Endothelial cell of umbilical vein (primary cell): ENCODE data around the gene CEP128. TPM values are rescaled to one million over a fixed set of nuclear protein-coding genes. Genes with fewer than 3 reads are reported as not detected.

Experiments used
- BruUV-seq: library from RNA; stranded (reverse); fragments of 400-500 nt; replicated peaks from 2 replicates; lab custom pipeline; 2021; lab: Mats Ljungman, UMichigan
- CTCF ChIA-PET: fragments of 300-600, 350-600 bp; sonication (Branson Sonifier 250); formaldehyde crosslinking; loops from one replicate; lab custom pipeline; 2021; ENCODE audit warnings: antibody characterized with exemption, inconsistent platforms; lab: Charles Lee
- POLR2A ChIA-PET: fragments of 300-600, 350-600 bp; sonication (Branson Sonifier 250); formaldehyde crosslinking; loops from one replicate; lab custom pipeline; 2021; ENCODE audit warnings: antibody characterized with exemption, inconsistent platforms; lab: Charles Lee
- DNase-seq: peaks from one replicate; pipeline ENCODE4 v3.0.0-alpha.2; 2011; ENCODE audit warnings: low read depth, low spot score
- FAIRE-seq: peaks from 2 replicates; lab custom pipeline; 2011; peaks lifted over from hg19 to GRCh38; lab: Jason Lieb, UNC
- H2AFZ ChIP-seq: 2 replicates; pipeline ENCODE4 v1.6.0; 2012; ENCODE audit warnings: low read depth, low read length, control low read depth, inconsistent platforms
- H3K27ac ChIP-seq: 2 replicates; pipeline ENCODE4 v1.5.1; 2011; ENCODE audit warnings: low read depth, mild to moderate bottlenecking, control low read depth, low read length, moderate library complexity; ENCODE audit not compliant: insufficient read depth
- H3K27me3 ChIP-seq, 2 experiments: 2 replicates each; pipeline versions ENCODE4 v1.6.0 to v1.6.1; 2011; ENCODE audit warnings: low read length in 2 of 2, mixed read lengths in 1 of 2; ENCODE audit not compliant: control insufficient read depth in 2 of 2, insufficient read depth in 2 of 2
- H3K36me3 ChIP-seq, 2 experiments: 2 replicates in 1 of 2; 3 replicates in 1 of 2; pipeline ENCODE4 v1.5.1; 2011; ENCODE audit warnings: low read length in 2 of 2, mild to moderate bottlenecking in 1 of 2, moderate library complexity in 1 of 2; ENCODE audit not compliant: control insufficient read depth in 2 of 2, insufficient read depth in 2 of 2; ENCODE audit errors: extremely low read depth in 1 of 2
- H3K4me1 ChIP-seq: 3 replicates; pipeline ENCODE4 v1.5.1; 2011; ENCODE audit warnings: mild to moderate bottlenecking, low read length; ENCODE audit not compliant: control insufficient read depth, insufficient read depth; ENCODE audit errors: extremely low read depth
- H3K4me2 ChIP-seq: 2 replicates; pipeline ENCODE4 v1.6.1; 2011; ENCODE audit warnings: low read length, control low read depth, mixed read lengths; ENCODE audit not compliant: insufficient read depth
- H3K4me3 ChIP-seq, 3 experiments: fragments of 200-600 bp in 1 of 3; sonication (generic), shearing (Covaris generic) in 1 of 3; replicated peaks in 1 of 3; 2 replicates each; pipeline ENCODE4 v1.5.1; 2011 to 2016; ENCODE audit warnings: control low read depth in 3 of 3, low read length in 3 of 3, mild to moderate bottlenecking in 2 of 3, inconsistent platforms in 1 of 3, low read depth in 1 of 3, moderate library complexity in 1 of 3; ENCODE audit not compliant: insufficient read depth in 1 of 3
- H3K79me2 ChIP-seq: 2 replicates; pipeline ENCODE4 v1.6.0; 2012; ENCODE audit warnings: low read length, inconsistent platforms; ENCODE audit not compliant: control insufficient read depth, insufficient read depth
- H3K9ac ChIP-seq: replicated peaks from 2 replicates; pipeline ENCODE3; 2011; ENCODE audit warnings: low read length, control low read depth; ENCODE audit not compliant: insufficient read depth; ENCODE audit errors: extremely low read depth
- H3K9me1 ChIP-seq: replicated peaks from 3 replicates; pipeline ENCODE4 v1.6.0; 2011; ENCODE audit warnings: mild to moderate bottlenecking, low read length; ENCODE audit not compliant: control insufficient read depth, insufficient read depth; ENCODE audit errors: extremely low read depth
- H3K9me3 ChIP-seq: replicated peaks from 2 replicates; pipeline ENCODE4 v1.5.1; 2012; ENCODE audit warnings: low read length, inconsistent platforms; ENCODE audit not compliant: control insufficient read depth, insufficient read depth
- H4K20me1 ChIP-seq: replicated peaks from 2 replicates; pipeline ENCODE3; 2011; ENCODE audit warnings: mild to moderate bottlenecking, low read length; ENCODE audit not compliant: control insufficient read depth, insufficient read depth; ENCODE audit errors: extremely low read depth
- EZH2 ChIP-seq: IDR thresholded peaks from 2 replicates; pipeline ENCODE4 v1.6.1; 2012; ENCODE audit warnings: borderline replicate concordance, low read depth, mild to moderate bottlenecking, moderate library complexity, low read length, inconsistent platforms; ENCODE audit not compliant: severe bottlenecking
- FOS ChIP-seq: IDR thresholded peaks from 2 replicates; pipeline ENCODE4 v1.6.1; 2011; ENCODE audit warnings: mild to moderate bottlenecking, low read length, moderate library complexity, borderline replicate concordance; ENCODE audit not compliant: insufficient read depth
- GATA2 ChIP-seq: IDR thresholded peaks from 2 replicates; pipeline ENCODE4 v1.7.0; 2011; ENCODE audit warnings: low read depth, mild to moderate bottlenecking, moderate library complexity, mixed read lengths, low read length; ENCODE audit not compliant: insufficient read length, insufficient read depth
- JUN ChIP-seq: IDR thresholded peaks from 2 replicates; pipeline ENCODE4 v1.6.1; 2011; ENCODE audit warnings: borderline replicate concordance, low read depth; ENCODE audit not compliant: insufficient read length, insufficient read depth
- MYC ChIP-seq: IDR thresholded peaks from one replicate; pipeline ENCODE4 v1.6.1; 2011; ENCODE audit warnings: mild to moderate bottlenecking, low read depth, low read length
- POLR2A ChIP-seq: IDR thresholded peaks from 2 replicates; pipeline ENCODE4 v1.6.1; 2012; ENCODE audit warnings: low read depth, mild to moderate bottlenecking, control low read depth, low read length
- POLR2AphosphoS5 ChIP-seq: IDR thresholded peaks from 2 replicates; pipeline ENCODE4 v1.6.1; 2012; ENCODE audit warnings: low read depth, mild to moderate bottlenecking, control low read depth, low read length, moderate library complexity; ENCODE audit not compliant: insufficient read depth
- dilution Hi-C: fragments of 300-500 bp; cut with MboI; formaldehyde crosslinking; loops from one replicate; pipeline ENCODE4 v1.15.0; 2019; ENCODE audit warnings: low sequenced_read_pairs; ENCODE audit not compliant: extremely low pct_ligation_motif_present
- intact Hi-C: fragments of 100-400 bp; cut with micrococcal nuclease; formaldehyde crosslinking; loops from one replicate; pipeline ENCODE4 v1.10.0; 2022
- polyA plus RNA-seq, 4 experiments: library from polyadenylated mRNA; depleted of rRNA in 3 of 4; stranded (reverse) in 3 of 4; unstranded in 1 of 4; fragments of >200 nt; gene quantifications; 2 replicates each; pipeline versions ENCODE4 v1.2.1 to v1.2.3, GENCODE V29; 2011 to 2012; ENCODE audit warnings: missing spikeins in 1 of 4
- total RNA-seq: library from RNA; stranded (reverse); gene quantifications from 2 replicates; pipeline ENCODE4 v1.2.3, GENCODE V29; 2021
- TF ChIP-seq, protein P1 (sequence below), 2 donors: IDR thresholded peaks; 1 replicate in 1 of 2; 2 replicates in 1 of 2; pipeline ENCODE4 v1.5.1; 2011; ENCODE audit warnings: low read length in 2 of 2, mild to moderate bottlenecking in 2 of 2, moderate library complexity in 2 of 2, control low read depth in 1 of 2, inconsistent platforms in 1 of 2, low read depth in 1 of 2; ENCODE audit not compliant: insufficient read depth in 1 of 2; ENCODE audit errors: extremely low read depth in 1 of 2
- TF ChIP-seq, protein P2 (sequence below): IDR thresholded peaks from 2 replicates; pipeline ENCODE4 v1.6.1; 2011; ENCODE audit not compliant: insufficient read depth, insufficient read length

The CEP128 gene
- total and polyA plus RNA-seq, 2 donors (not counting 3 experiments of a cell fraction or from before 2014, with no cell fraction given) = 0.91 to 23.7 TPM

DNA sequence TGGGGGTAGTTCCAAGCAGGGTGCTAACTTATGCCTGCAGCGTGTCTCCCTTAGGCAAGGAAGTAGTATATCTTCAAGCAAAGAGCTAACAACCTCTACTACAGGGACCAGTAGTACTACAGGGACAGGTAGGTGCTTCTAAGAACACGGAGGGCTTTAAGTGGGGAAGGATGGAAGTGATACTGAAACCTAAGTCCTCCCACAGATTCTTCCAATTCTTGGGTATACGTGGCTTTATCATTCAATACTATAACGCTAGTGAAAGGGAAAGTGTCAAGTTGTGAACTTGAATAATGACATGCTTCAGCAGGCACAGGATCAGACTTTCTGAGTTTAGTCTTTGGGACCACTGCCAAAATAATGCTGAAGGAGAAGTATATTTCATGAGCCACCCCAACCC, 241.7 kb downstream of the CEP128 start:
- Histone ChIP-seq H3K9me1 (no peaks in the 10 kb centered on the region), H3K9ac (no peak overlapping the region), H3K27ac (no peak overlapping the region), H3K4me2 (no peak overlapping the region), H2AFZ (no peak overlapping the region), H3K9me3 (no peaks in the 10 kb centered on the region), H3K4me1 (no peaks in the 10 kb centered on the region), H4K20me1 (no peaks in the 10 kb centered on the region), H3K4me3 (no peak overlapping the region), H3K27me3 (no peaks in the 10 kb centered on the region), H3K36me3 (no peaks in the 10 kb centered on the region), H3K79me2 (no peaks in the 10 kb centered on the region)
- ChIA-PET POLR2A (no interaction called here), CTCF (interaction anchor here (1.3 kb wide), 1 partner anchor 11 kb away, joined by 3 read pairs; no protein-coding TSS in a partner anchor)
- intact Hi-C loops = loop anchor here (2.0 kb wide), 1 partner anchor 35 kb away; no protein-coding TSS in a partner anchor
- dilution Hi-C loops = no loop called here
- TF ChIP-seq, protein P1, sequence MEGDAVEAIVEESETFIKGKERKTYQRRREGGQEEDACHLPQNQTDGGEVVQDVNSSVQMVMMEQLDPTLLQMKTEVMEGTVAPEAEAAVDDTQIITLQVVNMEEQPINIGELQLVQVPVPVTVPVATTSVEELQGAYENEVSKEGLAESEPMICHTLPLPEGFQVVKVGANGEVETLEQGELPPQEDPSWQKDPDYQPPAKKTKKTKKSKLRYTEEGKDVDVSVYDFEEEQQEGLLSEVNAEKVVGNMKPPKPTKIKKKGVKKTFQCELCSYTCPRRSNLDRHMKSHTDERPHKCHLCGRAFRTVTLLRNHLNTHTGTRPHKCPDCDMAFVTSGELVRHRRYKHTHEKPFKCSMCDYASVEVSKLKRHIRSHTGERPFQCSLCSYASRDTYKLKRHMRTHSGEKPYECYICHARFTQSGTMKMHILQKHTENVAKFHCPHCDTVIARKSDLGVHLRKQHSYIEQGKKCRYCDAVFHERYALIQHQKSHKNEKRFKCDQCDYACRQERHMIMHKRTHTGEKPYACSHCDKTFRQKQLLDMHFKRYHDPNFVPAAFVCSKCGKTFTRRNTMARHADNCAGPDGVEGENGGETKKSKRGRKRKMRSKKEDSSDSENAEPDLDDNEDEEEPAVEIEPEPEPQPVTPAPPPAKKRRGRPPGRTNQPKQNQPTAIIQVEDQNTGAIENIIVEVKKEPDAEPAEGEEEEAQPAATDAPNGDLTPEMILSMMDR (IDR thresholded peaks at IDR 0.05; ENCODE audit: extremely low read depth in 1 of 2, insufficient read depth in 1 of 2, low read depth in 1 of 2, low read length in 2 of 2) = no peak
- TF ChIP-seq EZH2 (no peak), GATA2 (no peak), MYC (no peak), POLR2AphosphoS5 (no peak), FOS (no peak), JUN (no peak), POLR2A (no peak)
- TF ChIP-seq, protein P2, sequence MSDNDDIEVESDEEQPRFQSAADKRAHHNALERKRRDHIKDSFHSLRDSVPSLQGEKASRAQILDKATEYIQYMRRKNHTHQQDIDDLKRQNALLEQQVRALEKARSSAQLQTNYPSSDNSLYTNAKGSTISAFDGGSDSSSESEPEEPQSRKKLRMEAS = no peak
- no TSS peak for BruUV-seq
- FAIRE-seq (no peak), DNase-seq (no peak)
